ENCODE measurements around the gene LSMEM2. TPM values are rescaled to one million over a fixed set of nuclear protein-coding genes. Genes with fewer than 3 reads are reported as not detected.

The LSMEM2 gene
- total and polyA plus RNA-seq, 9 of the 15 experiments (the other 6 are each of a cell fraction or from before 2014, with no cell fraction given) = not detected

DNA sequence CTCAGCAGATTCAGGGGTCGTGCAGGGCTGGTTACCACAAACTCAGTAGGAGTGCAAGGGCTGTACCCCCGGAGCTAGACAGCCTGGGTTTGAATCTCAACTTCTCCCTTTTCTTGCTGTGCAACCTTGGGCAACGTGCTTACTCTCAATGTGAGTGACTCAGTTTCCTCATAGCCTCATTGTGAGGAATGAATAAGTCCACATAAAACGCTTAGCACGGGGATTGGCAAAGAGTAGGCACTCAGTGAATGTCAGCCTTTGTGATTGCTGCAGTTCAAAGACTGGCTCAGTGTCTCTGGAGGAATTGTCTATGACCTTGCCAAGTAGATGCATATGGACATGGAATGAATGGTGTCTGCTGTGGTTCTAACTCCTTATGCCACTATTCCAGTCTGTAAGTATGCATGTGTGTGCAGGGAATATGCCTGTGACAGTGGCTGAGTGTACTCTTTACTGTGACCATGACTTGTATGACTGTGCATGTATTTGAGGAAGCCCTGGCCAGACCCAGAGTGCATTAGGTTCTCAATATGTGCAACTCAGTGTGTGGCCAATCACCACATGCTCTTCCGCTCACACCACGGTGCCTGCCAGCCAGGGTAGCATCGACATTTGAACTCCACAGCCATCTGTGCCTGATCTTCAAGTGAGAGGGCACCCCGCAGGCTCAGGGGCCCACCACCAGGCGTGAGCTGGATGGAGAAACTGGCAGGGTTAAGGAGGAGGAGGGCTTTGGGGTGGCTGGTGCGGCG, 21.2 kb downstream of the LSMEM2 start (continued):
- no peak for TF ChIP-seq HMG20A (CRISPR knock-in tag; conservative IDR thresholded peaks at IDR 0.05)
- no peak for TF ChIP-seq ZNF778 (CRISPR knock-in tag; IDR thresholded peaks at IDR 0.05)
- no peak for TF ChIP-seq NFATC3 (IDR thresholded peaks at IDR 0.05)
- no peak for TF ChIP-seq PTBP1 (IDR thresholded peaks at IDR 0.05; ENCODE audit: low read depth, low read length)
- TF ChIP-seq, protein P1, sequence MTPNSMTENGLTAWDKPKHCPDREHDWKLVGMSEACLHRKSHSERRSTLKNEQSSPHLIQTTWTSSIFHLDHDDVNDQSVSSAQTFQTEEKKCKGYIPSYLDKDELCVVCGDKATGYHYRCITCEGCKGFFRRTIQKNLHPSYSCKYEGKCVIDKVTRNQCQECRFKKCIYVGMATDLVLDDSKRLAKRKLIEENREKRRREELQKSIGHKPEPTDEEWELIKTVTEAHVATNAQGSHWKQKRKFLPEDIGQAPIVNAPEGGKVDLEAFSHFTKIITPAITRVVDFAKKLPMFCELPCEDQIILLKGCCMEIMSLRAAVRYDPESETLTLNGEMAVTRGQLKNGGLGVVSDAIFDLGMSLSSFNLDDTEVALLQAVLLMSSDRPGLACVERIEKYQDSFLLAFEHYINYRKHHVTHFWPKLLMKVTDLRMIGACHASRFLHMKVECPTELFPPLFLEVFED (CRISPR knock-in tag; conservative IDR thresholded peaks at IDR 0.05) = no peak
- TF ChIP-seq PTTG1 (tag; IDR thresholded peaks at IDR 0.05; ENCODE audit: low read depth) = 0 out of 2 replicates have a peak, but pooled peaks have one; percentile 43
- no peak for TF ChIP-seq NELFE (IDR thresholded peaks at IDR 0.05; ENCODE audit: insufficient read depth, insufficient read length)
- no peak for TF ChIP-seq SMARCC2 (IDR thresholded peaks at IDR 0.05; ENCODE audit: low read depth)
- TF ChIP-seq SP1 (CRISPR knock-in tag; IDR thresholded peaks at IDR 0.05) = 0 out of 2 replicates have a peak, but pooled peaks have one; percentile 10
- TF ChIP-seq ZFP30 (CRISPR knock-in tag; IDR thresholded peaks at IDR 0.05; ENCODE audit: borderline replicate concordance) = no peak
- TF ChIP-seq IRF2 (CRISPR knock-in tag; IDR thresholded peaks at IDR 0.05) = no peak
- TF ChIP-seq ZC3H4 (CRISPR knock-in tag; IDR thresholded peaks at IDR 0.05; ENCODE audit: borderline replicate concordance) = peak; percentile 72; the same call in 1 of the 2 replicates
- TF ChIP-seq RBM15 (IDR thresholded peaks at IDR 0.05; ENCODE audit: insufficient read depth, low read length) = no peak
- TF ChIP-seq PHB (CRISPR knock-in tag; IDR thresholded peaks at IDR 0.05) = no peak
- TF ChIP-seq, protein P2, sequence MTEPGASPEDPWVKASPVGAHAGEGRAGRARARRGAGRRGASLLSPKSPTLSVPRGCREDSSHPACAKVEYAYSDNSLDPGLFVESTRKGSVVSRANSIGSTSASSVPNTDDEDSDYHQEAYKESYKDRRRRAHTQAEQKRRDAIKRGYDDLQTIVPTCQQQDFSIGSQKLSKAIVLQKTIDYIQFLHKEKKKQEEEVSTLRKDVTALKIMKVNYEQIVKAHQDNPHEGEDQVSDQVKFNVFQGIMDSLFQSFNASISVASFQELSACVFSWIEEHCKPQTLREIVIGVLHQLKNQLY (CRISPR knock-in tag; conservative IDR thresholded peaks at IDR 0.05) = no peak
- TF ChIP-seq, protein P3, sequence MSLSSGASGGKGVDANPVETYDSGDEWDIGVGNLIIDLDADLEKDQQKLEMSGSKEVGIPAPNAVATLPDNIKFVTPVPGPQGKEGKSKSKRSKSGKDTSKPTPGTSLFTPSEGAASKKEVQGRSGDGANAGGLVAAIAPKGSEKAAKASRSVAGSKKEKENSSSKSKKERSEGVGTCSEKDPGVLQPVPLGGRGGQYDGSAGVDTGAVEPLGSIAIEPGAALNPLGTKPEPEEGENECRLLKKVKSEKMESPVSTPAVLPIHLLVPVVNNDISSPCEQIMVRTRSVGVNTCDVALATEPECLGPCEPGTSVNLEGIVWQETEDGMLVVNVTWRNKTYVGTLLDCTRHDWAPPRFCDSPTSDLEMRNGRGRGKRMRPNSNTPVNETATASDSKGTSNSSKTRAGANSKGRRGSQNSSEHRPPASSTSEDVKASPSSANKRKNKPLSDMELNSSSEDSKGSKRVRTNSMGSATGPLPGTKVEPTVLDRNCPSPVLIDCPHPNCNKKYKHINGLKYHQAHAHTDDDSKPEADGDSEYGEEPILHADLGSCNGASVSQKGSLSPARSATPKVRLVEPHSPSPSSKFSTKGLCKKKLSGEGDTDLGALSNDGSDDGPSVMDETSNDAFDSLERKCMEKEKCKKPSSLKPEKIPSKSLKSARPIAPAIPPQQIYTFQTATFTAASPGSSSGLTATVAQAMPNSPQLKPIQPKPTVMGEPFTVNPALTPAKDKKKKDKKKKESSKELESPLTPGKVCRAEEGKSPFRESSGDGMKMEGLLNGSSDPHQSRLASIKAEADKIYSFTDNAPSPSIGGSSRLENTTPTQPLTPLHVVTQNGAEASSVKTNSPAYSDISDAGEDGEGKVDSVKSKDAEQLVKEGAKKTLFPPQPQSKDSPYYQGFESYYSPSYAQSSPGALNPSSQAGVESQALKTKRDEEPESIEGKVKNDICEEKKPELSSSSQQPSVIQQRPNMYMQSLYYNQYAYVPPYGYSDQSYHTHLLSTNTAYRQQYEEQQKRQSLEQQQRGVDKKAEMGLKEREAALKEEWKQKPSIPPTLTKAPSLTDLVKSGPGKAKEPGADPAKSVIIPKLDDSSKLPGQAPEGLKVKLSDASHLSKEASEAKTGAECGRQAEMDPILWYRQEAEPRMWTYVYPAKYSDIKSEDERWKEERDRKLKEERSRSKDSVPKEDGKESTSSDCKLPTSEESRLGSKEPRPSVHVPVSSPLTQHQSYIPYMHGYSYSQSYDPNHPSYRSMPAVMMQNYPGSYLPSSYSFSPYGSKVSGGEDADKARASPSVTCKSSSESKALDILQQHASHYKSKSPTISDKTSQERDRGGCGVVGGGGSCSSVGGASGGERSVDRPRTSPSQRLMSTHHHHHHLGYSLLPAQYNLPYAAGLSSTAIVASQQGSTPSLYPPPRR (CRISPR knock-in tag; IDR thresholded peaks at IDR 0.05; ENCODE audit: borderline replicate concordance) = 0 out of 2 replicates have a peak, but pooled peaks have one; percentile 53
